SK-N-SH (cell line): ENCODE measurements around the gene ZNF541. TPM values are rescaled to one million over a fixed set of nuclear protein-coding genes. Genes with fewer than 3 reads are reported as not detected.

ENCODE experiments used
- CTCF ChIA-PET: fragments of 300-600, 350-600 bp; formaldehyde crosslinking; extraction: SDS; loops from one replicate; lab custom pipeline; 2021; lab: Yijun Ruan, JAX
- POLR2A ChIA-PET: fragments of 350-600 bp; sonication (Branson Sonifier 250); formaldehyde crosslinking; extraction: SDS; loops from one replicate; lab custom pipeline; 2020; ENCODE audit warnings: antibody characterized with exemption, inconsistent platforms; lab: Yijun Ruan, JAX
- DNase-seq: peaks from one replicate; pipeline ENCODE4 v3.0.0; 2012
- H2AFZ ChIP-seq: fragments of 200-600 bp; sonication (generic); 2 replicates; pipeline ENCODE4 v1.8.1; 2016; ENCODE audit warnings: antibody characterized with exemption, mild to moderate bottlenecking, low read depth
- H3F3A ChIP-seq: fragments of 200-600 bp; sonication (generic); replicated peaks from 2 replicates; pipeline ENCODE3; 2016; ENCODE audit warnings: antibody characterized with exemption, mild to moderate bottlenecking; ENCODE audit not compliant: insufficient read depth
- H3K27ac ChIP-seq, 2 experiments: fragments of 200-500 bp in 1 of 2; fragments of 200-600 bp in 1 of 2; sonication (Bioruptor generic) in 1 of 2; sonication (generic), shearing (Covaris generic) in 1 of 2; 2 replicates each; pipeline versions ENCODE4 v1.5.1 to v1.6.1; 2014 to 2016; ENCODE audit warnings: low read depth in 2 of 2, inconsistent platforms in 1 of 2, low read length in 1 of 2, mild to moderate bottlenecking in 1 of 2, mixed read lengths in 1 of 2
- H3K27me3 ChIP-seq: fragments of 200-600 bp; sonication (generic), shearing (Covaris generic); 2 replicates; pipeline ENCODE4 v1.6.1; 2016; ENCODE audit warnings: mixed run types; ENCODE audit not compliant: insufficient read depth
- H3K36me3 ChIP-seq, 2 experiments: fragments of 200-500 bp in 1 of 2; fragments of 200-600 bp in 1 of 2; sonication (Bioruptor generic) in 1 of 2; sonication (generic) in 1 of 2; replicated peaks in 1 of 2; 2 replicates each; pipeline versions ENCODE3 to v1.5.1; 2014 to 2016; ENCODE audit warnings: low read length in 1 of 2, mild to moderate bottlenecking in 1 of 2; ENCODE audit not compliant: insufficient read depth in 2 of 2, control insufficient read depth in 1 of 2
- H3K4me1 ChIP-seq, 2 experiments: fragments of 200-500 bp in 1 of 2; fragments of 200-600 bp in 1 of 2; sonication (Bioruptor generic) in 1 of 2; sonication (generic), shearing (Covaris generic) in 1 of 2; 2 replicates each; pipeline versions ENCODE4 v1.5.1 to v1.6.1; 2014 to 2016; ENCODE audit warnings: low read depth in 1 of 2, low read length in 1 of 2, mixed run types in 1 of 2; ENCODE audit not compliant: insufficient read depth in 2 of 2, control insufficient read depth in 1 of 2
- H3K4me2 ChIP-seq: fragments of 200-600 bp; sonication (generic), shearing (Covaris generic); 2 replicates; pipeline ENCODE4 v1.6.1; 2017; ENCODE audit warnings: mixed run types
- H3K4me3 ChIP-seq, 2 experiments: fragments of 200-500 bp in 1 of 2; fragments of 200-600 bp in 1 of 2; sonication (Bioruptor generic) in 1 of 2; sonication (generic), shearing (Covaris generic) in 1 of 2; 2 replicates each; pipeline versions ENCODE4 v1.5.1 to v1.8.1; 2014 to 2016; ENCODE audit warnings: low read depth in 2 of 2, inconsistent platforms in 1 of 2, low read length in 1 of 2, mild to moderate bottlenecking in 1 of 2, mixed read lengths in 1 of 2, moderate library complexity in 1 of 2
- H3K79me2 ChIP-seq: fragments of 200-600 bp; sonication (generic); 2 replicates; pipeline ENCODE4 v1.8.1; 2017; ENCODE audit warnings: mild to moderate bottlenecking; ENCODE audit not compliant: insufficient read depth
- H3K9ac ChIP-seq: fragments of 200-600 bp; sonication (generic); 2 replicates; pipeline ENCODE4 v1.6.1; 2017; ENCODE audit warnings: mixed run types
- H3K9me2 ChIP-seq: fragments of 200-600 bp; sonication (generic); 2 replicates; pipeline ENCODE4 v1.6.1; 2017; ENCODE audit warnings: mixed run types
- H3K9me3 ChIP-seq: fragments of 200-600 bp; sonication (generic); 2 replicates; pipeline ENCODE4 v1.6.1; 2017; ENCODE audit warnings: mixed run types, mild to moderate bottlenecking, moderate library complexity
- H4K20me1 ChIP-seq: fragments of 200-600 bp; sonication (generic); 2 replicates; pipeline ENCODE4 v1.6.1; 2017; ENCODE audit warnings: mild to moderate bottlenecking, mixed run types; ENCODE audit not compliant: insufficient read depth
- CHD2 ChIP-seq: fragments of 150-350 bp; IDR thresholded peaks from 2 replicates; pipeline ENCODE4 v1.6.1; 2018; ENCODE audit warnings: low read length; ENCODE audit not compliant: partially characterized antibody
- GABPA ChIP-seq: IDR thresholded peaks from 2 replicates; pipeline ENCODE4 v1.4.0; 2012; ENCODE audit warnings: low read depth, mild to moderate bottlenecking
- MEF2A ChIP-seq: IDR thresholded peaks from 2 replicates; pipeline ENCODE4 v1.4.0; 2012; ENCODE audit warnings: low read depth, borderline replicate concordance
- MXI1 ChIP-seq: IDR thresholded peaks from 2 replicates; pipeline ENCODE4 v1.6.1; 2012; ENCODE audit warnings: mild to moderate bottlenecking, low read depth, low read length, improper control_type of control experiment
- NRF1 ChIP-seq: IDR thresholded peaks from 2 replicates; pipeline ENCODE4 v1.6.1; 2012; ENCODE audit warnings: low read depth, mild to moderate bottlenecking, low read length
- POLR2AphosphoS5 ChIP-seq: IDR thresholded peaks from 2 replicates; pipeline ENCODE4 v1.6.1; 2012; ENCODE audit warnings: low read depth, low read length
- RFX5 ChIP-seq: IDR thresholded peaks from 2 replicates; pipeline ENCODE4 v1.6.1; 2012; ENCODE audit warnings: mild to moderate bottlenecking, improper control_type of control experiment, low read length
- RXRA ChIP-seq: IDR thresholded peaks from 2 replicates; pipeline ENCODE4 v1.4.0; 2012; ENCODE audit warnings: low read depth, mild to moderate bottlenecking, borderline replicate concordance
- SIN3A ChIP-seq: IDR thresholded peaks from 2 replicates; pipeline ENCODE4 v1.6.1; 2012; ENCODE audit warnings: low read depth, mild to moderate bottlenecking, low read length, moderate library complexity, borderline replicate concordance
- SMC3 ChIP-seq: IDR thresholded peaks from 2 replicates; pipeline ENCODE4 v1.6.1; 2012; ENCODE audit warnings: low read depth, low read length, improper control_type of control experiment
- TCF12 ChIP-seq: IDR thresholded peaks from 2 replicates; pipeline ENCODE4 v1.4.0; 2012
- WGBS: methylation state at CpG from one replicate; pipeline ENCODE4 v1.1.6; 2017; ENCODE audit warnings: low lambda C conversion rate; 5-methylcytosine and 5-hydroxymethylcytosine counted together
- polyA plus RNA-seq, 3 experiments: library from polyadenylated mRNA; depleted of rRNA; stranded (reverse); fragments of >200 nt; gene quantifications; 2 replicates each; pipeline ENCODE4 v1.2.3, GENCODE V29; 2012
- TF ChIP-seq, protein P1 (sequence below): IDR thresholded peaks from 2 replicates; pipeline ENCODE4 v1.4.0; 2012; ENCODE audit warnings: low read depth
- TF ChIP-seq, protein P2 (sequence below): IDR thresholded peaks from 2 replicates; pipeline ENCODE4 v1.4.0; 2012; ENCODE audit warnings: low read depth, borderline replicate concordance

The ZNF541 gene
- 0.08 TPM in 2 replicates for polyA plus RNA-seq (2012; rRNA removed)
- 0.05 and 0.10 TPM in 2 replicates for polyA plus RNA-seq (2012; cell fraction: cytosol; rRNA removed)
- polyA plus RNA-seq (2012; cell fraction: nucleus; rRNA removed) = 0.20 and 0.36 TPM in 2 replicates

- no peak for TF ChIP-seq TCF12
- TF ChIP-seq, protein P1, sequence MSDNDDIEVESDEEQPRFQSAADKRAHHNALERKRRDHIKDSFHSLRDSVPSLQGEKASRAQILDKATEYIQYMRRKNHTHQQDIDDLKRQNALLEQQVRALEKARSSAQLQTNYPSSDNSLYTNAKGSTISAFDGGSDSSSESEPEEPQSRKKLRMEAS = peak; percentile 74; the same call in 1 of the 2 replicates
- TF ChIP-seq NRF1 = peak; percentile 48; the same call in 1 of the 2 replicates
- TF ChIP-seq, all 33 proteins: peak for 2
- Histone ChIP-seq H3K27me3 (no peaks in the 10 kb centered on the region), H3K27ac (no peak within 1 kb of the TSS), H3K9me3 (no peaks in the 10 kb centered on the region), H3K9ac (no peak within 1 kb of the TSS), H3K36me3 (no peaks in the 10 kb centered on the region), H4K20me1 (no peaks in the 10 kb centered on the region), H3K79me2 (no peaks in the 10 kb centered on the region), H3K4me3 (peak within 1 kb of the TSS in 1 of 2 experiments; percentile 9; a peak in 1 of 4 replicates), H3K9me2 (no peaks in the 10 kb centered on the region), H3F3A (no peaks in the 10 kb centered on the region), H2AFZ (peak within 1 kb of the TSS; percentile 16; the same call in 1 of the 2 replicates), H3K4me2 (0 out of 2 replicates have a peak within 1 kb of the TSS, but pooled peaks have one; percentile 37), H3K4me1 (no peaks in the 10 kb centered on the region; a peak in 1 of 4 replicates)
- ChIA-PET CTCF (no interaction called here), POLR2A (no interaction called here)
- peak; percentile 88 for DNase-seq
- WGBS = 56% methylated on average over 62 of the region's 89 CpGs
Measured at GRCh38 chr19:47573071-47574026, at the start of gene ZNF541. Gene ZNF541, minus strand, starts transcription at chr19:47573148. Its CDS starts 17,292 bp downstream, at chr19:47555856.

- POLR2A ChIA-PET = no interaction called here
- no peak for DNase-seq
Measured at GRCh38 chr19:47619763-47620162, 46.8 kb upstream of the ZNF541 start.

More at GRCh38 chr19:47619763-47620162, 46.8 kb upstream of the ZNF541 start:
- H3F3A ChIP-seq = no peaks in the 10 kb centered on the region
- H4K20me1 ChIP-seq = peaks cover 87% of the 10 kb centered on the region
- H3K79me2 ChIP-seq = peaks cover 99% of the 10 kb centered on the region
- no peaks in the 10 kb centered on the region for H3K9me2 ChIP-seq
- 80% methylated on average over 6 of the region's 6 CpGs for WGBS
- no peaks in the 10 kb centered on the region; a peak in 1 of 4 replicates for H3K4me1 ChIP-seq
- no peak overlapping the region for H3K4me2 ChIP-seq
- no peak overlapping the region for H2AFZ ChIP-seq
- CTCF ChIA-PET = no interaction called here
- no peaks in the 10 kb centered on the region for H3K27me3 ChIP-seq
- TF ChIP-seq MEF2A = no peak
- no peak for TF ChIP-seq CHD2
- no peak for TF ChIP-seq RXRA
- TF ChIP-seq, protein P2, sequence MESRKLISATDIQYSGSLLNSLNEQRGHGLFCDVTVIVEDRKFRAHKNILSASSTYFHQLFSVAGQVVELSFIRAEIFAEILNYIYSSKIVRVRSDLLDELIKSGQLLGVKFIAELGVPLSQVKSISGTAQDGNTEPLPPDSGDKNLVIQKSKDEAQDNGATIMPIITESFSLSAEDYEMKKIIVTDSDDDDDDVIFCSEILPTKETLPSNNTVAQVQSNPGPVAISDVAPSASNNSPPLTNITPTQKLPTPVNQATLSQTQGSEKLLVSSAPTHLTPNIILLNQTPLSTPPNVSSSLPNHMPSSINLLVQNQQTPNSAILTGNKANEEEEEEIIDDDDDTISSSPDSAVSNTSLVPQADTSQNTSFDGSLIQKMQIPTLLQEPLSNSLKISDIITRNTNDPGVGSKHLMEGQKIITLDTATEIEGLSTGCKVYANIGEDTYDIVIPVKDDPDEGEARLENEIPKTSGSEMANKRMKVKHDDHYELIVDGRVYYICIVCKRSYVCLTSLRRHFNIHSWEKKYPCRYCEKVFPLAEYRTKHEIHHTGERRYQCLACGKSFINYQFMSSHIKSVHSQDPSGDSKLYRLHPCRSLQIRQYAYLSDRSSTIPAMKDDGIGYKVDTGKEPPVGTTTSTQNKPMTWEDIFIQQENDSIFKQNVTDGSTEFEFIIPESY = no peak
- no peak for TF ChIP-seq SMC3
- no peak for TF ChIP-seq RFX5
- no peak for TF ChIP-seq POLR2AphosphoS5
- TF ChIP-seq SIN3A = no peak
- TF ChIP-seq GABPA = no peak
- TF ChIP-seq MXI1 = no peak
- TF ChIP-seq, all 33 proteins: peak for 0
- Histone ChIP-seq H3K27ac (no peak overlapping the region), H3K9ac (no peak overlapping the region), H3K4me3 (no peak overlapping the region), H3K36me3 (peaks cover 4% of the 10 kb centered on the region in 2 experiments), H3K9me3 (no peaks in the 10 kb centered on the region)
